PC-9 (cell line): ENCODE results near the gene CHRD. TPM values are rescaled to one million over a fixed set of nuclear protein-coding genes. Genes with fewer than 3 reads are reported as not detected.

Experiments used
- BruUV-seq: library from RNA; stranded (reverse); fragments of 400-500 nt; replicated peaks from 2 replicates; lab custom pipeline; 2021; lab: Mats Ljungman, UMichigan
- CTCF ChIA-PET: fragments of 300-600 bp; sonication (Branson Sonifier 250); formaldehyde crosslinking; loops from one replicate; lab custom pipeline; 2022; ENCODE audit warnings: antibody characterized with exemption; lab: Charles Lee
- POLR2A ChIA-PET: fragments of 300-600 bp; sonication (Branson Sonifier 250); formaldehyde crosslinking; loops from one replicate; lab custom pipeline; 2022; ENCODE audit warnings: antibody characterized with exemption; ENCODE audit not compliant: unreplicated experiment; lab: Charles Lee
- DNase-seq, 2 experiments: peaks; one replicate each; pipeline versions ENCODE4 v3.0.0 to v3.0.0-alpha.2; 2015 to 2022; ENCODE audit warnings: mixed read lengths in 1 of 2
- H2AFZ ChIP-seq: fragments of 200-600 bp; sonication (generic); 2 replicates; pipeline ENCODE4 v1.8.1; 2017; ENCODE audit warnings: antibody characterized with exemption
- H3F3A ChIP-seq: fragments of 200-600 bp; sonication (generic); 2 replicates; pipeline ENCODE4 v1.8.1; 2017; ENCODE audit warnings: antibody characterized with exemption, mild to moderate bottlenecking, low read depth; ENCODE audit not compliant: insufficient read depth
- H3K27ac ChIP-seq: fragments of 200-600 bp; sonication (generic); 2 replicates; pipeline ENCODE4 v1.6.1; 2016; ENCODE audit warnings: mixed run types
- H3K27me3 ChIP-seq: fragments of 200-600 bp; sonication (generic); 2 replicates; pipeline ENCODE4 v1.6.1; 2016; ENCODE audit warnings: low read depth, mixed run types; ENCODE audit not compliant: insufficient read depth
- H3K36me3 ChIP-seq: fragments of 200-600 bp; sonication (generic); 2 replicates; pipeline ENCODE4 v1.6.1; 2016; ENCODE audit warnings: low read depth, mixed run types
- H3K4me1 ChIP-seq: fragments of 200-600 bp; sonication (generic); replicated peaks from 2 replicates; pipeline ENCODE4 v1.6.1; 2016; ENCODE audit warnings: mixed run types; ENCODE audit not compliant: insufficient read depth
- H3K4me2 ChIP-seq: fragments of 200-600 bp; sonication (generic); 2 replicates; pipeline ENCODE4 v1.6.1; 2017; ENCODE audit warnings: mixed run types
- H3K4me3 ChIP-seq: fragments of 200-600 bp; sonication (generic); 2 replicates; pipeline ENCODE4 v1.6.1; 2016; ENCODE audit warnings: mixed run types
- H3K79me2 ChIP-seq: fragments of 200-600 bp; sonication (generic); 2 replicates; pipeline ENCODE4 v1.6.1; 2017; ENCODE audit warnings: low read depth, mixed run types
- H3K9me2 ChIP-seq: fragments of 200-600 bp; sonication (generic); 2 replicates; pipeline ENCODE4 v1.8.1; 2017; ENCODE audit warnings: mild to moderate bottlenecking; ENCODE audit not compliant: insufficient read depth
- H3K9me3 ChIP-seq: fragments of 200-600 bp; sonication (generic); 2 replicates; pipeline ENCODE4 v1.8.1; 2016; ENCODE audit warnings: low read depth; ENCODE audit not compliant: insufficient read depth
- H4K20me1 ChIP-seq: fragments of 200-600 bp; sonication (generic); 2 replicates; pipeline ENCODE4 v1.8.1; 2017; ENCODE audit not compliant: insufficient read depth
- CTCF ChIP-seq: fragments of 200-600 bp; sonication (generic); conservative IDR thresholded peaks from 2 replicates; pipeline ENCODE4 v1.6.1; 2017; ENCODE audit warnings: mixed run types, antibody characterized with exemption, mild to moderate bottlenecking, moderate library complexity
- EZH2 ChIP-seq: fragments of 200-600 bp; sonication (generic); IDR thresholded peaks from 2 replicates; pipeline ENCODE4 v1.8.0; 2017; ENCODE audit warnings: antibody characterized with exemption, low read depth
- intact Hi-C: fragments of 100-400 bp; cut with micrococcal nuclease; formaldehyde crosslinking; loops from one replicate; pipeline ENCODE4 v1.10.0; 2022; ENCODE audit not compliant: unreplicated experiment
- total RNA-seq: library from RNA; stranded (reverse); gene quantifications from 2 replicates; pipeline ENCODE4 v1.2.3, GENCODE V29; 2021

CHRD gene
- total RNA-seq, 1 experiment from 2014 or later, result not detected

GRCh38 chr3:184337399-184337714, 42.5 kb upstream of the CHRD start, which contains the start of gene FAM131A:
FAM131A (plus strand) TSS chr3:184337600; CDS start chr3:184337631, 31 bp downstream.
- H3K4me1 ChIP-seq, result peaks cover 46% of the 10 kb centered on the region

GRCh38 chr3:184337981-184338380, 41.9 kb upstream of the CHRD start:
- H3K27me3 ChIP-seq, result no peaks in the 10 kb centered on the region
- BruUV-seq, result no TSS peak
- H2AFZ ChIP-seq, result no peak overlapping the region
- intact Hi-C loops, result no loop called here
- H4K20me1 ChIP-seq, result peaks cover 31% of the 10 kb centered on the region
- no peaks in the 10 kb centered on the region for H3K9me3 ChIP-seq
- CTCF ChIA-PET, result no interaction called here
- TF ChIP-seq EZH2 (no peak), CTCF (no peak)
- no peaks in the 10 kb centered on the region for H3K9me2 ChIP-seq
- DNase-seq, result no peak
- H3K27ac ChIP-seq, result no peak overlapping the region
- peaks cover 40% of the 10 kb centered on the region for H3K4me1 ChIP-seq
- peaks cover 14% of the 10 kb centered on the region for H3K79me2 ChIP-seq
- no peak overlapping the region for H3K4me3 ChIP-seq
- POLR2A ChIA-PET, result no interaction called here
- H3K36me3 ChIP-seq, result peaks cover 9% of the 10 kb centered on the region; the same call in 1 of the 2 replicates
- no peak overlapping the region for H3K4me2 ChIP-seq
- H3F3A ChIP-seq, result peaks cover 51% of the 10 kb centered on the region

More at GRCh38 chr3:184337399-184337714, 42.5 kb upstream of the CHRD start, which contains the start of gene FAM131A:
- no peaks in the 10 kb centered on the region for H3K9me3 ChIP-seq
- peak within 1 kb of the TSS; percentile 68 for H3K4me3 ChIP-seq
- H2AFZ ChIP-seq, result peak within 1 kb of the TSS; percentile 67
- H3K27ac ChIP-seq, result no peak within 1 kb of the TSS
- H3K27me3 ChIP-seq, result no peaks in the 10 kb centered on the region
- H3K79me2 ChIP-seq, result peaks cover 14% of the 10 kb centered on the region
- H3K36me3 ChIP-seq, result peaks cover 15% of the 10 kb centered on the region
- peaks cover 57% of the 10 kb centered on the region for H3F3A ChIP-seq
- no peak for DNase-seq
- TF ChIP-seq EZH2 (no peak), CTCF (no peak)
- H3K4me2 ChIP-seq, result peak within 1 kb of the TSS; percentile 82
- no TSS peak for BruUV-seq
- H3K9me2 ChIP-seq, result no peaks in the 10 kb centered on the region
- ChIA-PET CTCF (no interaction called here), POLR2A (no interaction called here)
- H4K20me1 ChIP-seq, result peaks cover 37% of the 10 kb centered on the region
- intact Hi-C loops, result no loop called here

GRCh38 chr3:184338511-184338945, 41.3 kb upstream of the CHRD start:
- Histone ChIP-seq H4K20me1 (peaks cover 26% of the 10 kb centered on the region), H3K4me1 (peaks cover 35% of the 10 kb centered on the region), H2AFZ (no peak overlapping the region), H3K9me2 (no peaks in the 10 kb centered on the region), H3K36me3 (peaks cover 9% of the 10 kb centered on the region; the same call in 1 of the 2 replicates), H3K4me3 (no peak overlapping the region), H3K27ac (no peak overlapping the region), H3K4me2 (no peak overlapping the region), H3K9me3 (no peaks in the 10 kb centered on the region), H3K79me2 (peaks cover 14% of the 10 kb centered on the region), H3K27me3 (no peaks in the 10 kb centered on the region), H3F3A (peaks cover 46% of the 10 kb centered on the region)
- intact Hi-C loops, result no loop called here
- BruUV-seq, result no TSS peak
- no peak for DNase-seq
- no peak for TF ChIP-seq CTCF
- no peak for TF ChIP-seq EZH2
- POLR2A ChIA-PET, result no interaction called here
- CTCF ChIA-PET, result no interaction called here
